H1 (cell line): ENCODE measurements around the gene HPN. TPM values are rescaled to one million over a fixed set of nuclear protein-coding genes. Genes with fewer than 3 reads are reported as not detected.

Experiments
- BCL11A ChIP-seq, 2 experiments: IDR thresholded peaks; one replicate each; pipeline ENCODE4 v1.6.1; 2011; ENCODE audit warnings: low read depth in 2 of 2, low read length in 2 of 2, mild to moderate bottlenecking in 2 of 2
- CHD1 ChIP-seq: IDR thresholded peaks from 2 replicates; pipeline ENCODE4 v1.6.1; 2012; ENCODE audit warnings: low read depth, low read length, improper control_type of control experiment
- EGR1 ChIP-seq: IDR thresholded peaks from 2 replicates; pipeline ENCODE4 v1.6.1; 2011; ENCODE audit warnings: low read depth, low read length, borderline replicate concordance
- NRF1 ChIP-seq: IDR thresholded peaks from 2 replicates; pipeline ENCODE4 v1.6.1; 2011; ENCODE audit warnings: mild to moderate bottlenecking, low read depth, low read length, improper control_type of control experiment
- RAD21 ChIP-seq, 2 experiments: IDR thresholded peaks in 1 of 2; conservative IDR thresholded peaks in 1 of 2; 2 replicates each; pipeline ENCODE4 v1.6.1; 2011; ENCODE audit warnings: low read depth in 2 of 2, low read length in 2 of 2, improper control_type of control experiment in 1 of 2, inconsistent platforms in 1 of 2, mild to moderate bottlenecking in 1 of 2, moderate library complexity in 1 of 2
- RBBP5 ChIP-seq: IDR thresholded peaks from 2 replicates; pipeline ENCODE4 v1.7.1; 2012; ENCODE audit warnings: low read depth, mild to moderate bottlenecking, inconsistent platforms, low read length, moderate library complexity, borderline replicate concordance
- RNF2 ChIP-seq: fragments of 200-900, 300-1000 bp; sonication (generic); IDR thresholded peaks from 2 replicates; pipeline ENCODE4 v1.7.1; 2016; ENCODE audit warnings: borderline replicate concordance, low read depth, mild to moderate bottlenecking, antibody characterized with exemption, low read length; ENCODE audit not compliant: poor library complexity, severe bottlenecking; ENCODE audit errors: missing control alignments
- SAP30 ChIP-seq: fragments of 300-600 bp; sonication (generic); IDR thresholded peaks from 2 replicates; pipeline ENCODE4 v1.7.1; 2012; ENCODE audit warnings: low read length, moderate library complexity, mild to moderate bottlenecking, inconsistent platforms; ENCODE audit not compliant: insufficient read depth, insufficient replicate concordance
- SIRT6 ChIP-seq: IDR thresholded peaks from one replicate; pipeline ENCODE4 v1.7.1; 2012; ENCODE audit warnings: low read length, inconsistent platforms
- TBP ChIP-seq: IDR thresholded peaks from 2 replicates; pipeline ENCODE4 v1.6.1; 2011; ENCODE audit warnings: low read depth, low read length, improper control_type of control experiment
- ZNF274 ChIP-seq: IDR thresholded peaks from 2 replicates; pipeline ENCODE4 v1.7.0; 2012; ENCODE audit warnings: low read length, borderline replicate concordance; ENCODE audit errors: extremely low read depth
- polyA plus RNA-seq, 7 experiments: library from polyadenylated mRNA; depleted of rRNA in 3 of 7; stranded (reverse) in 5 of 7; unstranded in 2 of 7; fragments of >200 nt in 5 of 7; fragments of 200-250 nt in 2 of 7; gene quantifications; 1 replicate in 5 of 7; 2 replicates in 1 of 7; 4 replicates in 1 of 7; pipeline versions ENCODE4 v1.2.1 to v1.2.3, GENCODE V29; 2011 to 2013; ENCODE audit warnings: missing spikeins in 2 of 7, mixed read lengths in 2 of 7
- total RNA-seq: library from RNA; stranded (reverse); fragmentation: NEBNext Ultra II Directional; extraction: Animal tissue kit (Norgen Biotek cat#: 25700); gene quantifications from 2 replicates; pipeline ENCODE4 v1.2.1, GENCODE V29; 2021
- TF ChIP-seq, protein P1 (sequence below): IDR thresholded peaks from 2 replicates; pipeline ENCODE4 v1.6.1; 2012; ENCODE audit warnings: inconsistent platforms

Gene HPN
- total and polyA plus RNA-seq, 2 of the 8 experiments (the other 6 are each of a cell fraction or from before 2014, with no cell fraction given) = 14.7 to 33.7 TPM

DNA sequence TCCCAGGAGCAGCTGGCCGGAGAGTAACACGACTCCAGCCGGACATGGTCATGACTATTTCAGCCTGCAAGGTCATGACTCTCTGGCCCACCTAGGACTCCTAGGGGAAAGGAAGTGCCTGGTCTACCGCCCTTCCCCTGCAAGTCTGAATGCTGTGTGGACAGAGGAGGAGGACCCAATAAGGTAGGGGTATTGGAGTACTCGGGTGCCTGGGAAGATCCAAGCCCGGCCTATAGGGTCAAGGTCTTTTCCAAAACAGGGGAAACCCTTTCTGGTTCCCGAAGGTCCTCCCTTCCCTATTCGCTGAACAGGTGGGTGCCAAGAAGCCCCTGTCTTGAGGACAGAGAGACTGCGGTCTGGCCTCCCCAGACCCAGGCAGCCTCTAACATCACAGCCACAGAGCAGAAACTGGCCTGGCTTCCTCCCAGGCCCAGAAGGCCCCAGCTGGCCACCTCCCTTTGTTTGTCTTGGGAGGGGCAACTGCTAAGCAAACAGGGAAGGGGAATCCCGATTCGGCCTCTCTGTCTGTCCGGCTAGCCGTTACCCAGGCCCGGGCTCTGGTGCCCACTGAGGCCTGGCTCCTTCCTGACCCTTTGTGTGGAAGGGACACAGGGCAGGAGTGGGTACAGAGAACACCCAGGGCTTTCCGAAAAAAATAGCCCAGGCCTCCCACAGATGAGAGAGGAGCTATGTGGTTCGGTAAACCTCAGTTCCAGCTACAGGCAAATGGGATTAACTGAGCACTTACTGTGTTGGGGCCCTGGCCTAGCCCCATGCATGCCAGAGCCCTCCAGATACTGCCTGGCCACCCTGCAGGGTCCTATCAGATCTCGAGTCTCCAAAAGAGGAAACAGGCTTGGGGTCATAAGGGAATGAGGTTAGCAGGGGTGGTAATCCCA lies 46.6 kb upstream of the HPN start (continued):
- TF ChIP-seq NRF1 = no peak
- no peak for TF ChIP-seq SIRT6
- no peak for TF ChIP-seq SAP30
- TF ChIP-seq BCL11A (IDR thresholded peaks at IDR 0.05; ENCODE audit: low read depth in 2 of 2, low read length in 2 of 2) = no peak
- no peak for TF ChIP-seq RNF2
- TF ChIP-seq RAD21 (IDR thresholded peaks at IDR 0.05 in 1 of 2, conservative IDR thresholded peaks at IDR 0.05 in 1 of 2; ENCODE audit: low read depth in 2 of 2, low read length in 2 of 2) = no peak
- TF ChIP-seq TBP = no peak
- no peak for TF ChIP-seq RBBP5
- TF ChIP-seq CHD1 = no peak
- no peak for TF ChIP-seq EGR1
- no peak for TF ChIP-seq ZNF274
- TF ChIP-seq, protein P1, sequence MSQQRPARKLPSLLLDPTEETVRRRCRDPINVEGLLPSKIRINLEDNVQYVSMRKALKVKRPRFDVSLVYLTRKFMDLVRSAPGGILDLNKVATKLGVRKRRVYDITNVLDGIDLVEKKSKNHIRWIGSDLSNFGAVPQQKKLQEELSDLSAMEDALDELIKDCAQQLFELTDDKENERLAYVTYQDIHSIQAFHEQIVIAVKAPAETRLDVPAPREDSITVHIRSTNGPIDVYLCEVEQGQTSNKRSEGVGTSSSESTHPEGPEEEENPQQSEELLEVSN = no peak
